Liver (tissue), 9 donors: ENCODE results near the gene GART. TPM values are rescaled to one million over a fixed set of nuclear protein-coding genes. Genes with fewer than 3 reads are reported as not detected.

Source experiments
- DNase-seq: peaks from one replicate; pipeline ENCODE4 v3.0.0-alpha.2; 2017; ENCODE audit warnings: low spot score
- H3K27ac ChIP-seq, 2 donors: one replicate each; pipeline ENCODE4 v1.7.0; 2013; ENCODE audit warnings: inconsistent platforms in 2 of 2, low read length in 2 of 2, control low read depth in 1 of 2, low read depth in 1 of 2, mild to moderate bottlenecking in 1 of 2
- H3K27me3 ChIP-seq, 4 donors: one replicate each; pipeline versions ENCODE4 v1.6.1 to v1.7.0; 2013; ENCODE audit warnings: low read length in 3 of 4, inconsistent platforms in 1 of 4, mild to moderate bottlenecking in 1 of 4, moderate library complexity in 1 of 4; ENCODE audit not compliant: control insufficient read depth in 4 of 4, insufficient read depth in 4 of 4
- H3K36me3 ChIP-seq, 4 donors: one replicate each; pipeline versions ENCODE4 v1.6.1 to v1.7.0; 2013; ENCODE audit warnings: low read length in 3 of 4, mild to moderate bottlenecking in 3 of 4, low read depth in 1 of 4, moderate library complexity in 1 of 4; ENCODE audit not compliant: control insufficient read depth in 4 of 4, insufficient read depth in 3 of 4
- H3K4me1 ChIP-seq, 4 donors: one replicate each; pipeline versions ENCODE4 v1.6.1 to v1.7.0; 2013; ENCODE audit warnings: low read length in 3 of 4, mild to moderate bottlenecking in 3 of 4, moderate library complexity in 1 of 4; ENCODE audit not compliant: control insufficient read depth in 4 of 4, insufficient read depth in 4 of 4
- H3K4me3 ChIP-seq, 3 donors: one replicate each; pipeline versions ENCODE4 v1.6.1 to v1.7.0; 2013; ENCODE audit warnings: low read length in 3 of 3, control low read depth in 1 of 3, low read depth in 1 of 3, mild to moderate bottlenecking in 1 of 3
- H3K9ac ChIP-seq, 2 donors: one replicate each; pipeline ENCODE4 v1.7.0; 2013; ENCODE audit warnings: low read length in 2 of 2, mild to moderate bottlenecking in 2 of 2, moderate library complexity in 2 of 2, control low read depth in 1 of 2, low read depth in 1 of 2
- H3K9me3 ChIP-seq, 4 donors: one replicate each; pipeline versions ENCODE4 v1.6.1 to v1.7.0; 2013; ENCODE audit warnings: low read length in 3 of 4; ENCODE audit not compliant: control insufficient read depth in 4 of 4
- EGR1 ChIP-seq, 2 donors: IDR thresholded peaks; 2 replicates each; pipeline ENCODE4 v1.6.1; 2016 to 2018; ENCODE audit warnings: antibody characterized with exemption in 2 of 2, low read depth in 2 of 2
- FOXA2 ChIP-seq: IDR thresholded peaks from 2 replicates; pipeline ENCODE4 v1.6.1; 2016; ENCODE audit warnings: antibody characterized with exemption
- GABPA ChIP-seq, 2 donors: IDR thresholded peaks in 1 of 2; conservative IDR thresholded peaks in 1 of 2; 2 replicates each; pipeline ENCODE4 v1.6.1; 2016; ENCODE audit warnings: antibody characterized with exemption in 2 of 2, mild to moderate bottlenecking in 1 of 2, moderate library complexity in 1 of 2
- HNF4A ChIP-seq, 2 donors: conservative IDR thresholded peaks; 2 replicates each; pipeline ENCODE4 v1.6.1; 2016; ENCODE audit warnings: antibody characterized with exemption in 2 of 2, mild to moderate bottlenecking in 2 of 2
- NR2F2 ChIP-seq: IDR thresholded peaks from 2 replicates; pipeline ENCODE4 v1.6.1; 2016; ENCODE audit warnings: antibody characterized with exemption
- RXRA ChIP-seq, 2 donors: IDR thresholded peaks; 2 replicates each; pipeline ENCODE4 v1.6.1; 2017 to 2018; ENCODE audit warnings: antibody characterized with exemption in 2 of 2, mild to moderate bottlenecking in 1 of 2
- SP1 ChIP-seq: IDR thresholded peaks from 2 replicates; pipeline ENCODE4 v1.6.1; 2018; ENCODE audit warnings: antibody characterized with exemption, mild to moderate bottlenecking
- TAF1 ChIP-seq: conservative IDR thresholded peaks from 2 replicates; pipeline ENCODE4 v1.6.1; 2016; ENCODE audit warnings: antibody characterized with exemption, mild to moderate bottlenecking
- WGBS: extraction: QIAGEN DNeasy Blood & Tissue Kit; methylation state at CpG from one replicate; pipeline ENCODE4 v1.1.7; 2013; 5-methylcytosine and 5-hydroxymethylcytosine counted together
- polyA plus RNA-seq, 2 donors: library from polyadenylated mRNA; stranded (reverse) in 1 of 2; unstranded in 1 of 2; fragments of 200-250 nt in 1 of 2; fragments of >200 nt in 1 of 2; fragmentation: Nextera tagmentation in 1 of 2; extraction: Ambion mirVana in 1 of 2; gene quantifications; one replicate each; pipeline versions ENCODE4 v1.2.1 to v1.2.3, GENCODE V29; 2013 to 2015
- total RNA-seq, 2 donors: library from RNA; depleted of rRNA; stranded (reverse); fragments of >200 nt; gene quantifications; one replicate each; pipeline ENCODE4 v1.2.3, GENCODE V29; 2014
- TF ChIP-seq, protein P1 (sequence below): IDR thresholded peaks from 2 replicates; pipeline ENCODE4 v1.6.1; 2016; ENCODE audit warnings: antibody characterized with exemption
- TF ChIP-seq, protein P2 (sequence below): fragments of 150-350 bp; IDR thresholded peaks from 2 replicates; pipeline ENCODE4 v1.5.1; 2017; ENCODE audit warnings: improper control_type of control experiment, low read depth, low read length; ENCODE audit not compliant: missing input control
- TF ChIP-seq, protein P3 (sequence below): IDR thresholded peaks from 2 replicates; pipeline ENCODE4 v1.6.1; 2016; ENCODE audit warnings: antibody characterized with exemption, mild to moderate bottlenecking
- donor health status: healthy.
- donor health status: healthy.
- donor health status: healthy.
- donor health status: healthy.
- donor health status: healthy.

The GART gene
- total and polyA plus RNA-seq, 4 donors, result 15.7 to 76.8 (median 32.0) TPM

GRCh38 chr21:33566514-33566913 is 24.6 kb upstream of the GART start:
- no peaks in the 10 kb centered on the region for H3K27me3 ChIP-seq
- H3K9me3 ChIP-seq, result no peaks in the 10 kb centered on the region
- WGBS, result 96% methylated on average over 2 of the region's 2 CpGs
- no peak overlapping the region for H3K9ac ChIP-seq
- no peak for DNase-seq
- peaks cover 0 to 4% (median 0%) of the 10 kb centered on the region in 4 donors for H3K4me1 ChIP-seq
- no peak overlapping the region for H3K4me3 ChIP-seq
- peaks cover 0 to 38% (median 22%) of the 10 kb centered on the region in 4 donors for H3K36me3 ChIP-seq
- no peak overlapping the region for H3K27ac ChIP-seq
- TF ChIP-seq NR2F2 (no peak), SP1 (no peak), EGR1 (IDR thresholded peaks at IDR 0.05; ENCODE audit: low read depth in 2 of 2) (no peak), GABPA (IDR thresholded peaks at IDR 0.05 in 1 of 2, conservative IDR thresholded peaks at IDR 0.05 in 1 of 2) (no peak), FOXA2 (no peak), HNF4A (conservative IDR thresholded peaks at IDR 0.05) (no peak)
- TF ChIP-seq, protein P1, sequence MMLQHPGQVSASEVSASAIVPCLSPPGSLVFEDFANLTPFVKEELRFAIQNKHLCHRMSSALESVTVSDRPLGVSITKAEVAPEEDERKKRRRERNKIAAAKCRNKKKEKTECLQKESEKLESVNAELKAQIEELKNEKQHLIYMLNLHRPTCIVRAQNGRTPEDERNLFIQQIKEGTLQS, result no peak
- TF ChIP-seq, protein P2, sequence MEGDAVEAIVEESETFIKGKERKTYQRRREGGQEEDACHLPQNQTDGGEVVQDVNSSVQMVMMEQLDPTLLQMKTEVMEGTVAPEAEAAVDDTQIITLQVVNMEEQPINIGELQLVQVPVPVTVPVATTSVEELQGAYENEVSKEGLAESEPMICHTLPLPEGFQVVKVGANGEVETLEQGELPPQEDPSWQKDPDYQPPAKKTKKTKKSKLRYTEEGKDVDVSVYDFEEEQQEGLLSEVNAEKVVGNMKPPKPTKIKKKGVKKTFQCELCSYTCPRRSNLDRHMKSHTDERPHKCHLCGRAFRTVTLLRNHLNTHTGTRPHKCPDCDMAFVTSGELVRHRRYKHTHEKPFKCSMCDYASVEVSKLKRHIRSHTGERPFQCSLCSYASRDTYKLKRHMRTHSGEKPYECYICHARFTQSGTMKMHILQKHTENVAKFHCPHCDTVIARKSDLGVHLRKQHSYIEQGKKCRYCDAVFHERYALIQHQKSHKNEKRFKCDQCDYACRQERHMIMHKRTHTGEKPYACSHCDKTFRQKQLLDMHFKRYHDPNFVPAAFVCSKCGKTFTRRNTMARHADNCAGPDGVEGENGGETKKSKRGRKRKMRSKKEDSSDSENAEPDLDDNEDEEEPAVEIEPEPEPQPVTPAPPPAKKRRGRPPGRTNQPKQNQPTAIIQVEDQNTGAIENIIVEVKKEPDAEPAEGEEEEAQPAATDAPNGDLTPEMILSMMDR, result no peak

- TF ChIP-seq TAF1 (no peak), RXRA (IDR thresholded peaks at IDR 0.05) (no peak), HNF4A (conservative IDR thresholded peaks at IDR 0.05) (no peak), NR2F2 (no peak), FOXA2 (no peak)
- TF ChIP-seq, protein P2, result no peak
- TF ChIP-seq, protein P3, sequence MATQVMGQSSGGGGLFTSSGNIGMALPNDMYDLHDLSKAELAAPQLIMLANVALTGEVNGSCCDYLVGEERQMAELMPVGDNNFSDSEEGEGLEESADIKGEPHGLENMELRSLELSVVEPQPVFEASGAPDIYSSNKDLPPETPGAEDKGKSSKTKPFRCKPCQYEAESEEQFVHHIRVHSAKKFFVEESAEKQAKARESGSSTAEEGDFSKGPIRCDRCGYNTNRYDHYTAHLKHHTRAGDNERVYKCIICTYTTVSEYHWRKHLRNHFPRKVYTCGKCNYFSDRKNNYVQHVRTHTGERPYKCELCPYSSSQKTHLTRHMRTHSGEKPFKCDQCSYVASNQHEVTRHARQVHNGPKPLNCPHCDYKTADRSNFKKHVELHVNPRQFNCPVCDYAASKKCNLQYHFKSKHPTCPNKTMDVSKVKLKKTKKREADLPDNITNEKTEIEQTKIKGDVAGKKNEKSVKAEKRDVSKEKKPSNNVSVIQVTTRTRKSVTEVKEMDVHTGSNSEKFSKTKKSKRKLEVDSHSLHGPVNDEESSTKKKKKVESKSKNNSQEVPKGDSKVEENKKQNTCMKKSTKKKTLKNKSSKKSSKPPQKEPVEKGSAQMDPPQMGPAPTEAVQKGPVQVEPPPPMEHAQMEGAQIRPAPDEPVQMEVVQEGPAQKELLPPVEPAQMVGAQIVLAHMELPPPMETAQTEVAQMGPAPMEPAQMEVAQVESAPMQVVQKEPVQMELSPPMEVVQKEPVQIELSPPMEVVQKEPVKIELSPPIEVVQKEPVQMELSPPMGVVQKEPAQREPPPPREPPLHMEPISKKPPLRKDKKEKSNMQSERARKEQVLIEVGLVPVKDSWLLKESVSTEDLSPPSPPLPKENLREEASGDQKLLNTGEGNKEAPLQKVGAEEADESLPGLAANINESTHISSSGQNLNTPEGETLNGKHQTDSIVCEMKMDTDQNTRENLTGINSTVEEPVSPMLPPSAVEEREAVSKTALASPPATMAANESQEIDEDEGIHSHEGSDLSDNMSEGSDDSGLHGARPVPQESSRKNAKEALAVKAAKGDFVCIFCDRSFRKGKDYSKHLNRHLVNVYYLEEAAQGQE, result no peak
- no peak overlapping the region for H3K4me3 ChIP-seq
- H3K27ac ChIP-seq, result no peak overlapping the region
- no peaks in the 10 kb centered on the region for H3K27me3 ChIP-seq
- H3K9ac ChIP-seq, result no peak overlapping the region
- H3K9me3 ChIP-seq, result no peaks in the 10 kb centered on the region
- 97% methylated on average over 2 of the region's 2 CpGs for WGBS
- H3K36me3 ChIP-seq, result peaks cover 8 to 53% (median 41%) of the 10 kb centered on the region in 4 donors
- no peak for DNase-seq
- peaks cover 0 to 2% (median 0%) of the 10 kb centered on the region in 4 donors for H3K4me1 ChIP-seq
Measured at GRCh38 chr21:33562389-33562788, 20.5 kb upstream of the GART start.
